ENCODE data around the gene MFSD6.
"Not testable (repeated sequence)": the region's sequence is repeated elsewhere in the genome, so short reads cannot be mapped to it uniquely, and the experiment has no call there.

The MFSD6 gene

DNA sequence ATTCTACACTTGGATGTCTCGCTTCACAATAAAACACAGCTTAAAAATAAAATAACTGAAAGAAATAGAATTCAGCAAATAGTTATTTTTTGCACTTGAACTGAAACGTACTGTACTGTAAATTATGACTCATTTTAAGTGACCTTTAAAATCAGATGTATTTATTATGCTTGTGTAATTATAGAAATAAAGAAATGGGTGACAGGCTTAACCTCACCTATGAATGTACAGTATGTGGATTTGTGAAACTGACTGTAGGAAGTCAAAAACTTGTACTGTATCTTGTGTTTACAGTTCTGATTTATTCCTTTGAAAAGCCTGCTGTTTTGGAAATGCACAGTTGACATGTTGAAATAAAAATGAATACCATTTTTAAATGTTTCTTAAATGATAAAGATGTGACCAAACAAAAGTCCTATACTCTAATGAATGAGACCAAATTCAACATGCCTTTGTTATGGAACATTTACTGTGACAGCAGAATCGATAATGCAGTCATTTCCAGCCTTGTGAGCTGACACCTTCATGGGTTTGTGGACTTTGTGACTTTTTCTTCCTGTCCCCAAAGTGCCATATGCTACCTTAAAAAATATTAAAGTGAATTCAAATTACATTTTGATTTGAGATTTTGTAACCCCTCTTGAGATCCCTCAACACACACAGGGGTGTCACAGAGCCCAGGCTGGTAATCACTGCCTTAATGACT lies 93.7 kb downstream of the MFSD6 start:
- no peak for DNase-seq (ENCODE audit: low spot score)

DNA sequence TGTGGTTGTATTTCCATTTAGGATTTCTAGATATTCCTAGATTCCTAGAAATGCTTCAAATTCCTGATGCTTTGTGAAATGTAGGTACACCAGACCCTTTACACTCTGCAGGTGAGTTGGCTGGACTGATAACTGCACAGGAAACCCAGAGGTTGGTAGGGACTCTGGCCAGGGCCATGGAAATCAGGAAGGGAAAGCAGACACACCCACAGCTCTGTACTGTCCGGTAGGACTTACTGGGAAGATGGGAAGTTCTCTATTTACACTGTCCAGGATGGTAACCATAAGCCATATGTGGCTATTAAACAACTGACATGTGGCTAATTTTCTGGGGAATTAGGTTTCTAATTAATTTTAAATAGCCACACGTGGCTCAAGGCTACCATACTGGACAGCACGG lies 94.9 kb downstream of the MFSD6 start:
- DNase-seq (ENCODE audit: low spot score), result no peak

DNA sequence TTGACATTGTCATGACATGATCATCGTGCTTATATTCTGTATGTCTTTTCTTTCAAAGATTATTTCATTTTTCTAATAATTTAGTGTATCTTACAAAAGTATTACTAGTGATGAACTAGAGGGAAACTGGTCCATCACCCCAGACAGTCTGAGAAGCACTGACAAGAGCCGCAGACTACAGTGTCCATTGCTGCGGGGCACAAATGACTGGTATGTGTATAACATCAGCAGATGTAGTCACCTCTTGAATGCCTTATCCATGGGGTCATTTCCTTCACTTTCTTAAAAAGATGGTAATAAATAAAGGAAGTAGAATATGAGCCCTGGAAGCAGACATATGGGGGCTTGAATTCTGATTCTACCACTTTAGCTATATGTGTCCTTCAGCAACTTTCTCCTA lies 96.8 kb downstream of the MFSD6 start:
- no peak for DNase-seq (ENCODE audit: low spot score)

DNA sequence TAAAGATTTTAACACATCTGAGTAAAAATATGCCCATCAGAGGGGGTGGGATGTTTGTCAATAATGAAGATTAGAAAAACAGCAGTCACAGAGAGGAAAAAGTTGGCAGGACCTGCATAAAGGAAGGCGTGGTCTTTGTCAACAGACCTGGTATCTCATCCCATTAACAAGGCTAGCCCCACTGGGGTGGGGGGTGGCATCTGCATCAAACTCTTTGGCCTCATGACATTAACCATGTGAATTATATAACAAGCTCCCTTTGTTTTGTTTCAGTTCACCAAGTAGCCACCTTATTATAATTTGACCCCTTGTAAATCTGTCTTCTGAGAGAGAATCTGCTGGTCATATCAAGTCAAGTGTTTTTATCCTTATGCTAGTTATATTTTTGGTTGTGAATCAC lies 97.5 kb downstream of the MFSD6 start:
- DNase-seq (ENCODE audit: low spot score), result no peak

DNA sequence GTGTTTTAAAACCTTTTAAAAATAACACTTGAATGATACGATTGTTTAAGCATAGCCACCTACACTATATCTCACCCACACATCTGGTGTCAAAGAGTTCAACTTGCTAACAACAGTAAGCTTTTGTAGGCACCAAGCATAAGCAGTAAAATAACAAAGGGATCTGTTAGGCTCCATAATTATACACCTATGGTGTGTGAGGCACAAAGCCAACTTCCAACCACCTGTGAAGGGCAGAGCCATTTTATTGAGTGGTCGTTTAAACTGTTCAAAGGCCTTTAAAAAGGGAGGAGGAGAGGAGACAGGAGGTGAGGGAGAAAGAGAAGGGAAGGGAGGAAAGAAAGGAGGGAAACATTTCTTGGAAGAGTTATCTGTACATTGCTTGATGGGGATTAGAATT lies 98.5 kb downstream of the MFSD6 start:
- no peak for DNase-seq (ENCODE audit: low spot score)

DNA sequence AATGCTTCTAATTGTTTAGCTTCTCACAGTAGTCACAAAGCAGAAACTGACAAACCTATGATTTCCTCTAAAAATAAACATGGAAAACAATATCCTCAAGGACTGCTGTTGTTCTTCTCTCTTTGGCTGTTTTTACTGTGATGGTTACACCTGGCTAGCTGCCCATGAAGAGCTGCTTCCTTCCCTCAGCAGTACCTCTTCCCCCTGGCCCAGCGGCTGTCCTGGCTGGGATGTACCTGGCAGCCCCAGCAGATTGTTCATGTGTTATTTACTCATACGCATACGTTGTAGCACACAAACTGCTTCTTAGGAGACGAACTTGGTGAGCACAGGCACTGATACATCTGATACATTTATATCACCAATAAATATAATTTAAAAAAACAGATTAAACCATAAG lies 99.0 kb downstream of the MFSD6 start:
- no peak for DNase-seq (ENCODE audit: low spot score)

DNA sequence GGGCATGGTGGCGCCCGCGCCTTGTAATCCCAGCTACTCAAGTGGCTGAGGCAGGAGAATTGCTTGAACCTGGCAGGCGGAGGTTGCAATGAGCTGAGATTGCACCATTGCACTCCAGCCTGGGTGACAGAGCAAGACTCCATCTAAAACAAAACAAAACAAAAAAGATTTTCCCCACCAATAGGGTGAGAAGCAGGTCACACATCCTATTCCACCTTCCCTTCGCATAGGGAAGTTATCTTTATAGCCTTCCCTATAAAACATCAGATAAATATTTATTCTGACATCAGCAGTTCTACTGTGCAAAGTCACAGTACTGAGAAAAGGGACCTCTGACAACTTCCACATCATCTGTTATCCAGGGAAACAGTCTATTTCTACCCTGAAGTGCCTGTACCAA lies 101.7 kb downstream of the MFSD6 start:
- DNase-seq (ENCODE audit: low spot score), result not testable (repeated sequence)

DNA sequence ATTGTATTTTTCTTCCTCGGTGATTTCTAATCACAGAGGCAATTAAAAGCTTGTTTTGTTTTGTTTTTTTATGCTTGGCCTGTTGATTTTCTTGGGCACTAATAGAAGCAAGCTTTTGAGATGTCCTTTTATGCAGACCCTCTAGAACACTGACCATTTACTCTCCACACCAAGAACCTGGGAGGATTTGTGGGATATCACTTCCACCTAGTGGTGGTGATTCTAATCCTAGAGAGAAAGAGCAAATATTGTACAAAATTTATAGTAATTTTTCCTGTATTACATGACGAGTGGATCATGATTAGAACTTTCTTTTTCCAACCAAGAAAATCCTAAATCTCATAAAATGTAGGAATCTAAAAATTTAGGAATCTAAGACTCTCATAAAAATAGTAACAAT lies 102.9 kb downstream of the MFSD6 start:
- DNase-seq (ENCODE audit: low spot score), result peak; percentile 10

DNA sequence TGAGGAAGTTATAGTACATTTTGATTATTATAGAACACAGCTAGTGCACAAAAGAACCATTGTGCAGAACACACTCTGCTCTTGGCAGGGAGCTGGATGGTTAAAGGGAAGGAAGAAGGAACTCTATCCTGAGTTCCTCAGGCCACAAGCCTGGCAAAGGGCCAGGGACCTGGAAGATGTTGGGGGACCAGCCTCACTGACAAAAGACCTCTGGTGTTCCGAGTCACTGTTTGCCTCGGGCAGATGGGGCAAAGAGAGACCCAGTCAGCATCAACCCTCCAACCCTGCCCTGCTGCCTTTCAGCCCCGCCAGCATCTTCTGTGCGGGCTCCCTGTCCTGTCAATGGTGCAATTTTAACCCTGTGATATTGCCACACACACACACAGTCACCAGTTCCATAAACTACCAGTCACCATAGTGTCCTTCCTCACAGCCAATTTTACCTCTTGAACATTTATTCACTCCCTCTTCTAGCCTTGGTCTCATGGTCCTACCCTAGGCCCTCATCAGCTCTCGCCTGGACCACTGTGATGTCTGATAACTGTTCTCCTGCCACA lies 104.5 kb downstream of the MFSD6 start:
- no peak for DNase-seq (ENCODE audit: low spot score)

DNA sequence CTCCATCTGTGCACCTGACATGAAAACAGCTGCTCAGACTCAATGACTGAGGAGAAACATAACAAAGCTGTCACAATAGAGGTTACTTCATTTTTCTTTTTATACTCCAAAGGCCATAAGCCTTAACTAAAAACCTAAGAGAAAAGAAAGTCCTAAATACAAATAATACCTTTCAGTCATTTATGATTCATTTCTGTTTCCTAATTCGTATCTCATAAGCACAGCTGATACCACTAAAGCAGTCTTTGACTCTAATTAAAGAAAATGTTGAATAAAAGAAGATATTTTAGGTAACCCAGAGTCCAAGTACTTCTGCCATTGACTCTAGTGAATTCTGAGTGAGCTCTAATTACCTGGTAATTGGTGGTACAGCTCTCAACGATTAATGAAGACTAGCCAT lies 105.7 kb downstream of the MFSD6 start:
- no peak for DNase-seq (ENCODE audit: low spot score)

DNA sequence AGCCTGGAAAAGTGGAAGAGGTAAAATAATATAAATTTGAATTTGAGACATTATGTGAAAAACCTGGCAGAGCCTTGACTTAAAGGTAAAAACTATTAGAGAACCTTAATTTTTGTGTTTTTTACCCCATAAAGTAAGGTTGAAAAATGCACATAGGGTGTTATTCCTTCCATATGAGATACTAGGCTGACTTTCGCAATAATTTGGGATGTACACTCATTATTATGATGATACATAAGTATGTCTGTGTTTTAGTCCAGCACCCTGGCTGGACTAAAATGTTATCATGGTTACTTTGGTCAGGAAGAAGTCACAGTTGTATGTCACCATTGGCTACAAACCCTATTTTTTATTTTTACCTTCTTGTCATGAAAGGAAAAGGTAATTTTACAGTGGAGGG lies 106.5 kb downstream of the MFSD6 start:
- DNase-seq (ENCODE audit: low spot score), result no peak

DNA sequence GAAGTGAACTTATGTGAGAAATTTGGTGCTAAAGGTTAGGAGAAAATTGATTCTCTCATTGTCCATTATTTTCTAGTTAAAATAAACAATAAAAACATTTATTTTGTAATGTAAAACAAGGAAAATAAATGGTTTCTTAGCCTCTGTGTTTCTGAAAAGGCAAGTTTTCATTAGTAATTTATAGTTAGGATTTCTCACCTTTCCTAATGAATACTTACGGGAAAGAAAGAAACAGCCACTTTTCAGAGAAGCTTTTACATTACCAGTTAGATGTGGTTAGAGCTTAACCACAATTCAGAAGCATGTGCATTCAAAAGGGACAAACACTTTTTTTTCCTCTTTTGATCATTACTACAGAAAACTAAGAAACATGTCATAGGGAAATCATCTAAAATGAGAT lies 107.5 kb downstream of the MFSD6 start:
- DNase-seq (ENCODE audit: low spot score), result no peak

DNA sequence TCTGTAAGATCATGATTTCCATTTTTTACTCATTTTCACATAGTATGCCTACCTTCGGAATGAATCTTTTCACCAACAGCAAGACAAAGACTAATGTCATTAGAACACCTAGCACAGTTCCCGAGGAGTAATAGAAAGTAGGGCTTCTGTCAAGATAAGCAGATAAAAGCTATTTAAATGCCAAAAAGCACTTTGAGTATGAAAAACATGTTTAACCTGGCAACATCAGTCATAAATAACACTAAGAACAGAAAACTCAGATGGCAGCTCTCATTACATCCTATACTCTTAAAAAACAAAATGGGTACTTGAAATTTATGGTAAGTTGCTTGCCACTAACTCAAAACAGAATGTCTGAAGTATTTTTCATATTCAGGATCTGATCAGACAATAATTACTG lies 109.3 kb downstream of the MFSD6 start:
- DNase-seq (ENCODE audit: low spot score), result no peak

DNA sequence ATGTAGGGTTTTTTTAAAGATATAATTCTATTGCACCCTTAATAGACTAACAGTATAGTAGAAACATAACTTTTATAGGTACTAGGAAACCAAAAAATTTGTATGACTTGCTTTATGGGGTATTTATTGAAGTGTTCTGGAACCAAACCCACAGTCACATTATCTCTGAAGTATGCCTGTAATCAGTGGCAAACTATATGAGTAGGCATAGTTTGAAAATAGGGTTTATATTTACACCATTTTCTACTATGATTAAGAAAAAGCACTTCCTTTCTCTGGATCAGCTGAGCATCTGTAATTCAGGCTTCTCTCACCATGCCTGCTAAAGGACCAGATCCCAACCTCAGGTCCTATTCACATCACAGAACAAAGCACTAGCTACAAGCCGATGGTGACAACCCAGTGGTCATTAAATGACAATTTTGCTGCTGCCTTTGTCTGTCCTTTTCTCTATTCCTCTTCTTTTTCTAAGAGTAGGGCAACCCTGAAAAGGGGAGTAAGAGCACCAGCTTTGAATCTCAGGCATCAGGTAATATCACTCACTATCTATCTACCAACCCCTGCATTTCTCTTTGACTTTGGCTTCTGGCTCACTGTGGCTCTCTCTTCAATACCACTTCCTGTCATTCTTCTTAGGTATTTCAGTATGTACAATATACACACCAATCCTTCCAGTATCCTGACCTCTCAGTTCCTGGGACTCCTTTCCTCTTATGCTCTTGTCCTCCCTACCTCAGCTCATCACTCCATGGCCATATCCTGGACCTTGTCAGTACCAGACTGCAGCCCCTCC lies 112.0 kb downstream of the MFSD6 start:
- no peak for DNase-seq (ENCODE audit: low spot score)

DNA sequence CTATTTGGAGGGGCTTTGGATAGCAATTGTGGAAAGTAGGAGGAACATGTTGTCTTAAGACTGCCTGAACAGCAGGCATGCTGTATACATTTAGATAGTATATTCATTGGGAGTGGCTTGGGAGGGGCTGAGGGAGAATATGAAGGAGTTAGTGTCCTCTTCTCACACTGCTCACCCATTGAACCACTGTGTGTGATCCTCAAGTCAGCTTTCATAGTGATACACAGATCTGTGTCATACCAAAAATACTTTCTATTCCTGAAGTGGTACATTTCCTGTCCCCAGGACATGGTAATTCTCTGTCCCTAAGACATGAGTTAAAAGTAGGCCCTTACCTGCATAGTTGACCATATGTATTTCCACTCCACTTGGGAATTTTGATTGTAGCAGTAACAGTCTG lies 116.8 kb downstream of the MFSD6 start:
- no peak for DNase-seq (ENCODE audit: low spot score)

DNA sequence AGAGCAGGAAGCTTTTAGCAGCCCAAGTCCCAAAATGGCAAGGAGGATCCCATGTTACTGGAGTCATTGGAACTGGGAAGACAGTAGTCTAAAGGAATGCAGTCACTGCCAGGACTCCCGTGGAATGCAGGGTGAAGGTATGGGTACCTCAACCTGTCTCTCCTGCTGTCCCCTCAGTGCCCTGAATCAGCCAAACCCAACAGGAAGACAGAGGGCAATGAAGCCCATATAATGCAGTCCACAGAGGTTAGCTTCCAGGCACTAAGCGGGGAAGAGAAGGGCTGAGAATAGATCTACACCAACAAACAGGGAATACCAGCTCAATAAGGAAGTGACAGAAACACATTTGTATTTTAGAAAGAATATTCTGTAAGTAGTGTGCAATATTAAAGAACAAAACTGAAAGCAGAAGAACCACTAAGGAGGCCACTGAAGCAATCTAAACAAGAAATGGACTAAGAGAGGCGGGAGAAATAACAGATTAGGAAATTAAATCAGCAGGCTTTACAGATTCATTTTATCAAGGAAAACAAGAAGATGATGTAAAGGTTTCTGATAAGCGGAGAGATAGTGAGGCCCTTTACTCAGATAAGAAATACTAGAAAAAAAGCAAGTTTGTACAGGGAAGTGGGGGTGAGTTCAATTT lies 118.1 kb downstream of the MFSD6 start:
- no peak for DNase-seq (ENCODE audit: low spot score)

DNA sequence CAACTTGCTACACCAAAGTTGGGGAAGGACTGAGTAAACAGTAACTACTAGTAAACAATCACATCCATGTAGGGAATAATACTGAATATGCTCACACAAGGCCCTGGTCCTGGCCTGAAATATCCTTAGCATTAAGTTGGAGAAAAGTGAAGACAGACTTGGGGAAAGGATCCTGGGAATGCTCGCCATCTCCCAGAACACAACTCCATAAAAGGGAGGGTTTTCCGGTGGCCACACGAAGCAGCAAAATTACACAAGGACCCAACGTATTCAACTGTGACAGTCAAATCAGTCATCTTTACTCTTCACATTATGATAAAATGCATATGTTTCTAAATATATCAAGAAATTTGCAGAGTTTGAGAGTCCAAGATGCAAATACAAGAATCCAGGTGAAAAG lies 119.1 kb downstream of the MFSD6 start:
- no peak for DNase-seq (ENCODE audit: low spot score)

DNA sequence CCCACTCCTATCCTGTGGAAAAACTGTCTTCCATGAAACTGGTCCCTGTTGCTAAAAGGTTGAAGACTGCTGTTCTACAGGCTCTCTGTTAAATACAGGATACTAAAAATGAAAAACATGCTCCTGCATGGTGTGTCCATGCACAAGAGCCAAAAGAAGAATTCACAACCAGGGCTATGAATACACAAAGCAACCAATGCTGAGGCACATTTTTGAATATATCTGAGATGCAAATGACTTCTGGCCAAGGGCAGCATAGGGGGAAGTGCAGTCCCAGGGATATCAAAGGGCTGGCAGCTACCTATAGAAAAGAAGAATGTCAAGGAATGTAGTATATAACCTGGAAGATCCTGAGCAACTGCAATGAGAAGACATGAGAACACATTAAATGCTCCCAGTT lies 119.8 kb downstream of the MFSD6 start:
- no peak for DNase-seq (ENCODE audit: low spot score)

DNA sequence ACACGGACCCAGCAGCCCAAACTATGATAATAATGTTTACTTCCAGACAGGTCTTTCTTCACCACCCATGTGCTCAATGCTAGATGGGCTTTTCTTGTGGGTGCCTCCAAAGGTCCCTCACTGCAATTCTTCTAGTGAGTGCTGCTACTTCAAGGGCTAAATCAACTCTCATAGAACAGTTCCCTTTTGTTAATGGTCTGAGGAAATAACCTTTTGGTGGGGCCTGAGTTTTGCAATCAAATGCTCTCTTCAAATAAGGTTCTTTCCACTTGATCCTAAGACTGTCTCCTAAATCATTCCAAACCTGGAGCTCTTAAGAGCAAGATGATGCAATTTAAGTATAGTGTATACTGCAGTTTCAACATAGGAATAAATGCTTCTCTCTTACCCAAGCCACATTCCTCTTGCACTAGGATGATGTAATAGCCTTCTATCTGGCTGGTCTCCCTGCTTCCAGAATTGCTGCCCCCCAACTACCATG lies 120.4 kb downstream of the MFSD6 start:
- no peak for DNase-seq (ENCODE audit: low spot score)

DNA sequence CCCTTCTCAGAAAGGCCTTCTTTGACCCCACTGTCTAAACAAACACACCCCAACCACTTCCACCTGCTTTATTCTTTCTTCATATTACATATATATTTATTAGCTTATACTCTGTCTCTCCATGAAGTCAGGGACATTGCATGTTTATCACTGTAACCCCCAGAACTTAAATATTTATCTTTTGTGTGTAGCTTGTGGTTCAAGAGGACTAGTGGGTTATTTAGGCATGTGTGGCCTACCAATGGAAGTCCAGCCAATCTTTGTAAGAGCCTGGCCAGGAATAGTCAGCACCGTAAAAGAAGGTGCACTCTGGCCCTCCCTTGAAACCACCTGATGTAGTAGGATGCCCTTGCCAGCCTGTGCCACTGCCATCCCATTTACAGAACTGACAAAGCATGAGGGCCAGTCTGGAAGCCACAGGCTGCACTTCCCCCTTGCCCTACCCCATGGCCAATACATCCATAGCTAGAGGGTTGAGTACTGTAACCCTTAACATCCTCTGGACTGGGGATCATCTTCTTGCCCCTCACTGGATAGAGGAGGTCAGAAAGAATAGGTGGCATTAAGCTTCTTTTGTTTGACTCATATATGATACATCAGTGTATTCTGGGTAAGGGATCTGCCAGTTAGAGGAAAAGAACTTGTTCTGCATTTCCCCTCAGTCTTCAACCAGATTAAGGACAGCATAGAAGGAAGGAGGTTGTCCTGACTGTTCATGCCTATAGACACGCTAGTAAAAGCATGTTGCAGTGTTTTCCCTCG lies 121.5 kb downstream of the MFSD6 start:
- no peak for DNase-seq (ENCODE audit: low spot score)

DNA sequence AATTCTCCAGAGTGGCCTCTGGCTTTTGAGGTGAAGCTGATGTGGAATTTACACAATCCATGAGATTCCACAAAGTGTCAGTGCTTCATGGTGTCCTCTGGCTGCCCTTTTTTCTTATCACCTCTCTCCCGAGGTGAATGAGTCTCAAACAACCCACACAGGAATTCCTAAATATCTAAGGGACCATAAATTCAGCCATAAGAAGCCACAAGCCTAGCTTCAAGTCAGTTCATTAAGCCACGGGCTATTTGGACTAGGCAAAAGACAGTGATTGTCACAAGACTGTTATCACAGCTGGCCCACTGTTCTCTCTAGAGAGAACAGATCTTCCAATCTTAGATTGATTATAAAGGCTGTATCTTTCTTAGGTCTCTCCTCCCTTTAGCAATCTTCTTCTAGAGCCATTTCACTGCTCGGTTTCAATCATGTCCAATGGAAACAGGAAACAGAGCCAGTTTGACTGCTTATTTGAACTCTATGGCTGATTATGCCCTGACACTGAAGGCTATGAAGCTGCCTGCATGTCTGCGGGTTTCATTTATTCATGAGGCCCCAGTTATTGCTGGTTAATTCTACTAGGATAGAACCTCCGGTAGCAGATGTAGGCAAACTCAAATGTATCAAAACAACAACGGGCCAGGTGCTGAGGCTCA lies 122.2 kb downstream of the MFSD6 start:
- no peak for DNase-seq (ENCODE audit: low spot score)

DNA sequence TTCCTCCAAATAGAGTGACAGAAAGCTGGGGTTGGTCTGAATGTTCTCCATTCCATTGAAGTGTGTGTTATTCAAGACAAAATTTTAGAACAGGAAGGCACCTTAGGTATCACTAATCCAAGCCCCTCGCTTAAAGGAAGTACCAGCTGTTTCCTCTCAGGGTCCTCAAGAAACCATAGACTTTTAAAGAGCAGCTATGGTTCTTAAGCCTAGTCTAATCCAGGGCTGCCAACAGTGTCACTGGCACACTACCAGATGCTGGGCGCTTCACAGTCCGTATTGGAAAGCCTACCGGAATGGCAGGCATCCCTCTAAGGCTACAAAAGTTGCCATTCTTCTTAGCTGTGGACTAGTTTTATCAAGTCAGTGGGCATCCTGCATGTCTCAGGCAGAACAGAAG lies 124.4 kb downstream of the MFSD6 start:
- no peak for DNase-seq (ENCODE audit: low spot score)

Measured in kidney tubule cell (primary cell).